Measurements from ENCODE around the gene EMILIN1. TPM values are rescaled to one million over a fixed set of nuclear protein-coding genes. Genes with fewer than 3 reads are reported as not detected.
A peak's percentile ranks its signal among the peaks of the same experiment; 100 is the strongest.

Gene EMILIN1
- total and polyA plus RNA-seq, 4 donors: 50.0 to 249 (median 190) TPM

GRCh38 chr2:27050996-27051901 is 27.2 kb upstream of the EMILIN1 start, which contains the start of gene AGBL5:
AGBL5 (plus strand) TSS chr2:27051668; CDS start chr2:27052959, 1,291 bp downstream.
- ATAC-seq (ENCODE audit: low FRiP score) (peak; percentile 91), DNase-seq (peak; percentile 96 to 98)
- no peaks in the 10 kb centered on the region for H3K4me1 ChIP-seq (ENCODE audit: control insufficient read depth in 1 of 2, insufficient read depth in 2 of 2, low read length in 2 of 2)
- 0 to 1% methylated on average over 52 to 67 of the region's 67 CpGs for WGBS, 2 donors
- no peaks in the 10 kb centered on the region for H3K36me3 ChIP-seq (ENCODE audit: control insufficient read depth in 1 of 2, insufficient read depth in 2 of 2, low read length in 1 of 2)
- H3K9me3 ChIP-seq (ENCODE audit: control insufficient read depth, low read length): no peaks in the 10 kb centered on the region
- intact Hi-C loops (cut with DNase I): loop anchor here (2.0 to 5.0 kb wide), 2 partner anchors 28 to 36 kb away; partner anchors contain the start of genes EMILIN1 (in 1 of the 2) and KHK (in 1 of the 2)
- no peaks in the 10 kb centered on the region for H3K27me3 ChIP-seq (ENCODE audit: control insufficient read depth in 1 of 2, insufficient read depth in 2 of 2, low read length in 1 of 2)
- H3K4me3 ChIP-seq (ENCODE audit: low read length in 2 of 2): peak within 1 kb of the TSS; percentile 58 to 72
- H3K27ac ChIP-seq (ENCODE audit: low read depth in 1 of 2, low read length in 2 of 2): peak within 1 kb of the TSS in 1 of 2 donors; percentile 43

- H3K9me3 ChIP-seq (ENCODE audit: control insufficient read depth, low read length): no peaks in the 10 kb centered on the region
- H3K27ac ChIP-seq (ENCODE audit: low read depth in 1 of 2, low read length in 2 of 2): peak overlapping the region in 1 of 2 donors; percentile 43
- no peaks in the 10 kb centered on the region for H3K36me3 ChIP-seq (ENCODE audit: control insufficient read depth in 1 of 2, insufficient read depth in 2 of 2, low read length in 1 of 2)
- H3K4me3 ChIP-seq (ENCODE audit: low read length in 2 of 2): peak overlapping the region; percentile 35 to 72
- intact Hi-C loops (cut with DNase I): loop anchor here (2.0 to 5.0 kb wide), 3 partner anchors 19 to 35 kb away; partner anchors contain the start of genes EMILIN1 (in 1 of the 2), KHK (in 1 of the 2) and OST4 (in 1 of the 2)
- 1 to 2% methylated on average over 16 to 24 of the region's 24 CpGs for WGBS, 2 donors
- H3K4me1 ChIP-seq (ENCODE audit: control insufficient read depth in 1 of 2, insufficient read depth in 2 of 2, low read length in 2 of 2): no peaks in the 10 kb centered on the region
- H3K27me3 ChIP-seq (ENCODE audit: control insufficient read depth in 1 of 2, insufficient read depth in 2 of 2, low read length in 1 of 2): no peaks in the 10 kb centered on the region
- peak; percentile 68 to 85 for DNase-seq
- no peak for ATAC-seq (ENCODE audit: low FRiP score)
Measured at GRCh38 chr2:27051902-27052645, 26.3 kb upstream of the EMILIN1 start.

DNA sequence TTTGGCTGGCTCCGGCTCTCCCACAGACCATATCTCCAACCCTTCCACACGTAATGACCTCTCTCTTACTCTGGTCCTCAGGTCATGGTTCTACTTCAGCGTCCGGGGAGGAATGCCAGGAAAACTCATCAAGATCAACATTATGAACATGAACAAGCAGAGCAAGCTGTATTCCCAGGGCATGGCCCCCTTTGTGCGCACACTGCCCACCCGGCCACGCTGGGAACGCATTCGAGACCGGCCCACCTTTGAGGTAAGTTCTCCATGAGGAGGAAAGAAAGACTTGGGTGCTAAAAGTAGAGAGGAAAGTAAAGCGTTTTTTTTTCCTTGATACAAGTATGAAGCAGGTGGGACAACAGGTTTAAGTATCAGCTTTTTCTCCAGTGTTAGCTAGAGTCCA is 25.1 kb upstream of the EMILIN1 start:
- Histone ChIP-seq H3K9me3 (ENCODE audit: control insufficient read depth, low read length) (no peaks in the 10 kb centered on the region), H3K4me1 (ENCODE audit: control insufficient read depth in 1 of 2, insufficient read depth in 2 of 2, low read length in 2 of 2) (no peaks in the 10 kb centered on the region), H3K4me3 (ENCODE audit: low read length in 2 of 2) (no peak overlapping the region), H3K27ac (ENCODE audit: low read depth in 1 of 2, low read length in 2 of 2) (no peak overlapping the region), H3K36me3 (ENCODE audit: control insufficient read depth in 1 of 2, insufficient read depth in 2 of 2, low read length in 1 of 2) (peaks cover 0 to 3% of the 10 kb centered on the region in 2 donors), H3K27me3 (ENCODE audit: control insufficient read depth in 1 of 2, insufficient read depth in 2 of 2, low read length in 1 of 2) (no peaks in the 10 kb centered on the region)
- 85 to 89% methylated on average over 11 of the region's 11 CpGs for WGBS, 2 donors
- DNase-seq: no peak
- intact Hi-C loops (cut with DNase I): loop anchor here in 1 of 2 donors (2.0 to 5.0 kb wide), 2 partner anchors 17 to 34 kb away; partner anchors contain the start of genes KHK and OST4
- no peak for ATAC-seq (ENCODE audit: low FRiP score)

GRCh38 chr2:27053776-27054175 is 24.6 kb upstream of the EMILIN1 start:
- ATAC-seq (ENCODE audit: low FRiP score): no peak
- intact Hi-C loops (cut with DNase I): loop anchor here in 1 of 2 donors (2.0 to 5.0 kb wide), 2 partner anchors 17 to 34 kb away; partner anchors contain the start of genes KHK and OST4
- Histone ChIP-seq H3K9me3 (ENCODE audit: control insufficient read depth, low read length) (no peaks in the 10 kb centered on the region), H3K4me3 (ENCODE audit: low read length in 2 of 2) (no peak overlapping the region), H3K27me3 (ENCODE audit: control insufficient read depth in 1 of 2, insufficient read depth in 2 of 2, low read length in 1 of 2) (no peaks in the 10 kb centered on the region), H3K4me1 (ENCODE audit: control insufficient read depth in 1 of 2, insufficient read depth in 2 of 2, low read length in 2 of 2) (no peaks in the 10 kb centered on the region), H3K27ac (ENCODE audit: low read depth in 1 of 2, low read length in 2 of 2) (no peak overlapping the region), H3K36me3 (ENCODE audit: control insufficient read depth in 1 of 2, insufficient read depth in 2 of 2, low read length in 1 of 2) (peaks cover 0 to 3% of the 10 kb centered on the region in 2 donors)
- 88 to 93% methylated on average over 8 of the region's 8 CpGs for WGBS, 2 donors
- no peak for DNase-seq

GRCh38 chr2:27054721-27055120 is 23.7 kb upstream of the EMILIN1 start:
- WGBS, 2 donors: 94 to 95% methylated on average over 11 of the region's 11 CpGs
- intact Hi-C loops (cut with DNase I): loop anchor here in 1 of 2 donors (5.0 kb wide), 1 partner anchor 33 kb away; the partner anchor contains the start of gene KHK
- Histone ChIP-seq H3K27me3 (ENCODE audit: control insufficient read depth in 1 of 2, insufficient read depth in 2 of 2, low read length in 1 of 2) (no peaks in the 10 kb centered on the region), H3K4me1 (ENCODE audit: control insufficient read depth in 1 of 2, insufficient read depth in 2 of 2, low read length in 2 of 2) (no peaks in the 10 kb centered on the region), H3K4me3 (ENCODE audit: low read length in 2 of 2) (no peak overlapping the region), H3K36me3 (ENCODE audit: control insufficient read depth in 1 of 2, insufficient read depth in 2 of 2, low read length in 1 of 2) (peaks cover 0 to 3% of the 10 kb centered on the region in 2 donors), H3K27ac (ENCODE audit: low read depth in 1 of 2, low read length in 2 of 2) (no peak overlapping the region), H3K9me3 (ENCODE audit: control insufficient read depth, low read length) (no peaks in the 10 kb centered on the region)
- ATAC-seq (ENCODE audit: low FRiP score) (no peak), DNase-seq (no peak)

- no peak overlapping the region for H3K27ac ChIP-seq (ENCODE audit: low read depth in 1 of 2, low read length in 2 of 2)
- 85 to 87% methylated on average over 6 of the region's 6 CpGs for WGBS, 2 donors
- H3K4me3 ChIP-seq (ENCODE audit: low read length in 2 of 2): no peak overlapping the region
- H3K9me3 ChIP-seq (ENCODE audit: control insufficient read depth, low read length): no peaks in the 10 kb centered on the region
- no peak for DNase-seq
- no peaks in the 10 kb centered on the region for H3K4me1 ChIP-seq (ENCODE audit: control insufficient read depth in 1 of 2, insufficient read depth in 2 of 2, low read length in 2 of 2)
- no peak for ATAC-seq (ENCODE audit: low FRiP score)
- intact Hi-C loops (cut with DNase I): no loop called here
- no peaks in the 10 kb centered on the region for H3K27me3 ChIP-seq (ENCODE audit: control insufficient read depth in 1 of 2, insufficient read depth in 2 of 2, low read length in 1 of 2)
- peaks cover 0 to 3% of the 10 kb centered on the region in 2 donors for H3K36me3 ChIP-seq (ENCODE audit: control insufficient read depth in 1 of 2, insufficient read depth in 2 of 2, low read length in 1 of 2)
Measured at GRCh38 chr2:27057184-27057583, 21.2 kb upstream of the EMILIN1 start.

DNA sequence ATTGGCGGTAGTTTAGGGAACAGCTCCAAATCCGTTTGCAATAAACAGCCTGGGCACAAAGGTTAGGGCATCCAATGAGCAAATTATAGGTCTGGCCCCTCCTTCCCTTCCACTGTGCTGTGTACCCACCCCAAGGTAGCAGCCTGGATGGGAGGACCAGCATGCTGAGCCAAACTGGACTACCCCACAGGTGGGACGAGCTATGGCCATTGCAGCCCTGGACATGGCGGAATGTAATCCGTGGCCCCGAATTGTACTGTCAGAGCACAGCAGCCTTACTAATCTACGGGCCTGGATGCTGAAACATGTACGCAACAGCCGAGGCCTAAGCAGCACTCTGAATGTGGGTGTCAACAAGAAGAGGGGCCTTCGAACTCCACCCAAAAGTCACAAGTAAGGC is 20.2 kb upstream of the EMILIN1 start:
- WGBS, 2 donors: 88 to 89% methylated on average over 10 of the region's 10 CpGs
- H3K36me3 ChIP-seq (ENCODE audit: control insufficient read depth in 1 of 2, insufficient read depth in 2 of 2, low read length in 1 of 2): peaks cover 0 to 3% of the 10 kb centered on the region in 2 donors
- ATAC-seq (ENCODE audit: low FRiP score) (no peak), DNase-seq (no peak)
- intact Hi-C loops (cut with DNase I): no loop called here
- no peak overlapping the region for H3K27ac ChIP-seq (ENCODE audit: low read depth in 1 of 2, low read length in 2 of 2)
- H3K9me3 ChIP-seq (ENCODE audit: control insufficient read depth, low read length): no peaks in the 10 kb centered on the region
- H3K27me3 ChIP-seq (ENCODE audit: control insufficient read depth in 1 of 2, insufficient read depth in 2 of 2, low read length in 1 of 2): no peaks in the 10 kb centered on the region
- H3K4me1 ChIP-seq (ENCODE audit: control insufficient read depth in 1 of 2, insufficient read depth in 2 of 2, low read length in 2 of 2): no peaks in the 10 kb centered on the region
- H3K4me3 ChIP-seq (ENCODE audit: low read length in 2 of 2): no peak overlapping the region

DNA sequence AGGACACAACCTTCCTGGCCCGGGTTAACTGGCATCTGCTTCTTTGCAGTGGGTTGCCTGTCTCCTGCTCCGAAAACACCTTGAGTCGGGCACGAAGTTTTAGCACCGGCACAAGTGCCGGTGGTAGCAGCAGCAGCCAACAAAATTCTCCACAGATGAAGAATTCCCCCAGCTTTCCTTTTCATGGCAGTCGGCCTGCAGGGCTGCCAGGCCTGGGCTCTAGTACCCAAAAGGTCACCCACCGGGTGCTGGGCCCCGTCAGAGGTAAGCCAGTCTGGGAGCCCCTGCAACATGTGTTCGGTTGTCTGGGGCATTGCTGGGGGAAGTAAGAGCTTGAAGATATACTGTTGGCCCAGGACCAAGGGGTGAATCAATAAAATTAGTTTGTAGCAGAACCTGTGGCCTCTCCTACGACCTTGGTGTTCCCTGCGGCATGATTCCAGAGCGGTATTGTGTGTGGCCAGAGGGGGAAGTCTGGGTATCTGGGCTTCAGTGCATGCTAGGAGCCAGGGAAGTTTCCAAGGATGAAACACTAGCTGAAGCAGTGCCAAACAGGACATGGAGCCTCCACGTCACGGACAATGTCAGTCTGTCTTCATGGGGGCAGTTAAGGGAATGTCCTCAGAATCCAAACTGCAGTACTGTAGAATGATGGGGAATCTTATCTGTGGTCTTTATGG is 19.1 kb upstream of the EMILIN1 start:
- Histone ChIP-seq H3K27ac (ENCODE audit: low read depth in 1 of 2, low read length in 2 of 2) (no peak overlapping the region), H3K4me1 (ENCODE audit: control insufficient read depth in 1 of 2, insufficient read depth in 2 of 2, low read length in 2 of 2) (no peaks in the 10 kb centered on the region), H3K36me3 (ENCODE audit: control insufficient read depth in 1 of 2, insufficient read depth in 2 of 2, low read length in 1 of 2) (peaks cover 0 to 3% of the 10 kb centered on the region in 2 donors), H3K9me3 (ENCODE audit: control insufficient read depth, low read length) (no peaks in the 10 kb centered on the region), H3K27me3 (ENCODE audit: control insufficient read depth in 1 of 2, insufficient read depth in 2 of 2, low read length in 1 of 2) (no peaks in the 10 kb centered on the region), H3K4me3 (ENCODE audit: low read length in 2 of 2) (no peak overlapping the region)
- DNase-seq (no peak), ATAC-seq (ENCODE audit: low FRiP score) (no peak)
- intact Hi-C loops (cut with DNase I): no loop called here
- WGBS, 2 donors: 80 to 82% methylated on average over 15 of the region's 15 CpGs

All from aorta (tissue), 5 donors.